GM23338 (cell line): ENCODE measurements around the gene EPHA6. TPM values are rescaled to one million over a fixed set of nuclear protein-coding genes. Genes with fewer than 3 reads are reported as not detected.
A peak's percentile ranks its signal among the peaks of the same experiment; 100 is the strongest.

ENCODE experiments used
- ATAC-seq: fragments of 200-7000 bp; cut with Tn5 transposase; 3 replicates; pipeline ENCODE4 v1.9.1; 2020
- DNase-seq: peaks from one replicate; pipeline ENCODE4 v3.0.0-alpha.2; 2015; ENCODE audit warnings: low spot score
- H2AFZ ChIP-seq: fragments of 200-600 bp; sonication (generic); 2 replicates; pipeline ENCODE4 v1.8.0; 2016; ENCODE audit warnings: antibody characterized with exemption, mild to moderate bottlenecking, moderate library complexity
- H3F3A ChIP-seq: fragments of 200-600 bp; sonication (generic); replicated peaks from 2 replicates; pipeline ENCODE4 v1.8.0; 2017; ENCODE audit warnings: antibody characterized with exemption, mixed run types, low read depth
- H3K27ac ChIP-seq: fragments of 200-600 bp; sonication (generic); 2 replicates; pipeline ENCODE4 v1.6.1; 2016; ENCODE audit warnings: low read depth
- H3K27me3 ChIP-seq: fragments of 200-600 bp; sonication (generic); 2 replicates; pipeline ENCODE4 v1.8.0; 2016; ENCODE audit warnings: mild to moderate bottlenecking, mixed run types, moderate library complexity; ENCODE audit not compliant: insufficient read depth
- H3K36me3 ChIP-seq: fragments of 200-600 bp; sonication (generic); 2 replicates; pipeline ENCODE4 v1.8.0; 2016; ENCODE audit warnings: mild to moderate bottlenecking; ENCODE audit not compliant: insufficient read depth
- H3K4me1 ChIP-seq: fragments of 200-600 bp; sonication (generic); 2 replicates; pipeline ENCODE4 v1.8.0; 2016; ENCODE audit warnings: mild to moderate bottlenecking, moderate library complexity; ENCODE audit not compliant: insufficient read depth
- H3K4me2 ChIP-seq: fragments of 200-600 bp; sonication (generic); 2 replicates; pipeline ENCODE4 v1.7.1; 2017; ENCODE audit warnings: mixed run types
- H3K4me3 ChIP-seq: fragments of 200-600 bp; sonication (generic); 2 replicates; pipeline ENCODE4 v1.6.1; 2016; ENCODE audit warnings: mixed run types
- H3K79me2 ChIP-seq: fragments of 200-600 bp; sonication (generic); replicated peaks from 2 replicates; pipeline ENCODE4 v1.8.0; 2017; ENCODE audit warnings: mild to moderate bottlenecking; ENCODE audit not compliant: insufficient read depth
- H3K9me2 ChIP-seq: fragments of 200-600 bp; sonication (generic); 2 replicates; pipeline ENCODE4 v1.8.0; 2017; ENCODE audit not compliant: insufficient read depth
- H4K20me1 ChIP-seq: fragments of 200-600 bp; sonication (generic); replicated peaks from 2 replicates; pipeline ENCODE4 v1.8.0; 2017; ENCODE audit warnings: mild to moderate bottlenecking; ENCODE audit not compliant: insufficient read depth
- H3K27ac Mint-ChIP-seq: 2 replicates; pipeline ENCODE4 v1.8.0; 2020; ENCODE audit warnings: inconsistent platforms, mild to moderate bottlenecking, moderate library complexity, mixed read lengths
- H3K27me3 Mint-ChIP-seq: 3 replicates; pipeline ENCODE4 v1.8.0; 2022; ENCODE audit warnings: low read depth, mild to moderate bottlenecking, moderate library complexity, mixed read lengths, inconsistent platforms; ENCODE audit not compliant: insufficient read depth, poor library complexity
- H3K36me3 Mint-ChIP-seq: 3 replicates; pipeline ENCODE4 v1.8.0; 2021; ENCODE audit warnings: low read depth, mild to moderate bottlenecking, inconsistent platforms, moderate library complexity, mixed read lengths
- H3K4me1 Mint-ChIP-seq: 3 replicates; pipeline ENCODE4 v1.8.0; 2020; ENCODE audit warnings: mild to moderate bottlenecking, inconsistent platforms, mixed read lengths
- H3K4me3 Mint-ChIP-seq: 3 replicates; pipeline ENCODE4 v1.8.0; 2021; ENCODE audit warnings: moderate library complexity, mild to moderate bottlenecking, inconsistent platforms, mixed read lengths
- H3K9me3 Mint-ChIP-seq: 3 replicates; pipeline ENCODE4 v1.8.0; 2020; ENCODE audit warnings: moderate library complexity, mild to moderate bottlenecking, inconsistent platforms, mixed read lengths
- EZH2 ChIP-seq: fragments of 200-600 bp; sonication (generic); IDR thresholded peaks from one replicate; pipeline ENCODE4 v1.8.0; 2017; ENCODE audit warnings: antibody characterized with exemption, mild to moderate bottlenecking, low read depth; ENCODE audit not compliant: unreplicated experiment
- POLR2AphosphoS5 ChIP-seq: IDR thresholded peaks from 2 replicates; pipeline ENCODE4 v1.6.1; 2016; ENCODE audit warnings: antibody characterized with exemption, low read depth
- STAT1 ChIP-seq: IDR thresholded peaks from one replicate; pipeline ENCODE4 v1.6.1; 2016; ENCODE audit warnings: antibody characterized with exemption; ENCODE audit not compliant: unreplicated experiment
- polyA plus RNA-seq: library from polyadenylated mRNA; unstranded; fragments of >200 nt; fragmentation: Nextera tagmentation; extraction: Ambion mirVana; gene quantifications from 2 replicates; pipeline ENCODE4 v1.2.1, GENCODE V29; 2016
- total RNA-seq: library from RNA; depleted of rRNA; stranded (reverse); fragments of >200 nt; shearing (Covaris generic); gene quantifications from 2 replicates; pipeline ENCODE4 v1.2.3, GENCODE V29; 2014
- TF ChIP-seq, protein P1 (sequence below): fragments of 250-450 bp; sonication (Bioruptor Pico); IDR thresholded peaks from 2 replicates; pipeline ENCODE4 v1.5.0; 2020; ENCODE audit warnings: mild to moderate bottlenecking, moderate library complexity
- TF ChIP-seq, protein P2 (sequence below), 2 experiments: fragments of 200-600 bp in 1 of 2; sonication (generic) in 1 of 2; conservative IDR thresholded peaks; 2 replicates each; pipeline versions ENCODE4 v1.5.1 to v1.6.1; 2016 to 2017; ENCODE audit warnings: antibody characterized with exemption in 2 of 2, low read depth in 2 of 2, mild to moderate bottlenecking in 2 of 2, moderate library complexity in 1 of 2
- TF ChIP-seq, protein P3 (sequence below): IDR thresholded peaks from 2 replicates; pipeline ENCODE4 v1.6.1; 2016; ENCODE audit warnings: antibody characterized with exemption

Gene EPHA6
- total and polyA plus RNA-seq, 2 experiments from 2014 or later = 0.37 to 2.6 TPM

DNA sequence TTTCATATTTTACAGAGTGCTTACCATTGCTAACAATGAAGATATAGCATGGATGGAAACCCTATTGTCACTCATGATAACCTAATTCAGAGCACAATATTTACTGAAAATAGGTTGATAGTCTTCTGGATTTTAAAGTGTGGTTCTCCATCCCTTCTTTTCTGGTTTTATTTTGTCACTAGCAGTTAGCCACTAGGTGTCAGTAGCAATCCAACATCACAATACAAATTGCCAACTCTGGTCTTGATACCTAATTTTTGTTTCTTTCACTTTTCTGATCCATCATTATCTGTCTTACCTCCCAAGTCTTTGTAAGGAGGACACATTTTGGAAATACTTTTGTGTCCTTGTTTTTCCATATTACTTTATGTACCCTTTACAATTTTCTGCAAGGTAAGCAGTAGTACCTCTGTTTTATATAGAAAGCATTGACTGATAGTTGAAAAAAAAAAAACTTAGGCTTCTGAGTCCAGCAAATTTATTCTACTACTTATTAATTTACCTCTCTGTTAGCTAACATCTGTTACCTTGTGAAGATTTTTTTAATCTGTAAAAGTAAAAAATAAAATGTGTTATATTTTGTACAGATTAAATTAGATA lies 979.1 kb downstream of the EPHA6 start (continued):
- TF ChIP-seq, protein P1, sequence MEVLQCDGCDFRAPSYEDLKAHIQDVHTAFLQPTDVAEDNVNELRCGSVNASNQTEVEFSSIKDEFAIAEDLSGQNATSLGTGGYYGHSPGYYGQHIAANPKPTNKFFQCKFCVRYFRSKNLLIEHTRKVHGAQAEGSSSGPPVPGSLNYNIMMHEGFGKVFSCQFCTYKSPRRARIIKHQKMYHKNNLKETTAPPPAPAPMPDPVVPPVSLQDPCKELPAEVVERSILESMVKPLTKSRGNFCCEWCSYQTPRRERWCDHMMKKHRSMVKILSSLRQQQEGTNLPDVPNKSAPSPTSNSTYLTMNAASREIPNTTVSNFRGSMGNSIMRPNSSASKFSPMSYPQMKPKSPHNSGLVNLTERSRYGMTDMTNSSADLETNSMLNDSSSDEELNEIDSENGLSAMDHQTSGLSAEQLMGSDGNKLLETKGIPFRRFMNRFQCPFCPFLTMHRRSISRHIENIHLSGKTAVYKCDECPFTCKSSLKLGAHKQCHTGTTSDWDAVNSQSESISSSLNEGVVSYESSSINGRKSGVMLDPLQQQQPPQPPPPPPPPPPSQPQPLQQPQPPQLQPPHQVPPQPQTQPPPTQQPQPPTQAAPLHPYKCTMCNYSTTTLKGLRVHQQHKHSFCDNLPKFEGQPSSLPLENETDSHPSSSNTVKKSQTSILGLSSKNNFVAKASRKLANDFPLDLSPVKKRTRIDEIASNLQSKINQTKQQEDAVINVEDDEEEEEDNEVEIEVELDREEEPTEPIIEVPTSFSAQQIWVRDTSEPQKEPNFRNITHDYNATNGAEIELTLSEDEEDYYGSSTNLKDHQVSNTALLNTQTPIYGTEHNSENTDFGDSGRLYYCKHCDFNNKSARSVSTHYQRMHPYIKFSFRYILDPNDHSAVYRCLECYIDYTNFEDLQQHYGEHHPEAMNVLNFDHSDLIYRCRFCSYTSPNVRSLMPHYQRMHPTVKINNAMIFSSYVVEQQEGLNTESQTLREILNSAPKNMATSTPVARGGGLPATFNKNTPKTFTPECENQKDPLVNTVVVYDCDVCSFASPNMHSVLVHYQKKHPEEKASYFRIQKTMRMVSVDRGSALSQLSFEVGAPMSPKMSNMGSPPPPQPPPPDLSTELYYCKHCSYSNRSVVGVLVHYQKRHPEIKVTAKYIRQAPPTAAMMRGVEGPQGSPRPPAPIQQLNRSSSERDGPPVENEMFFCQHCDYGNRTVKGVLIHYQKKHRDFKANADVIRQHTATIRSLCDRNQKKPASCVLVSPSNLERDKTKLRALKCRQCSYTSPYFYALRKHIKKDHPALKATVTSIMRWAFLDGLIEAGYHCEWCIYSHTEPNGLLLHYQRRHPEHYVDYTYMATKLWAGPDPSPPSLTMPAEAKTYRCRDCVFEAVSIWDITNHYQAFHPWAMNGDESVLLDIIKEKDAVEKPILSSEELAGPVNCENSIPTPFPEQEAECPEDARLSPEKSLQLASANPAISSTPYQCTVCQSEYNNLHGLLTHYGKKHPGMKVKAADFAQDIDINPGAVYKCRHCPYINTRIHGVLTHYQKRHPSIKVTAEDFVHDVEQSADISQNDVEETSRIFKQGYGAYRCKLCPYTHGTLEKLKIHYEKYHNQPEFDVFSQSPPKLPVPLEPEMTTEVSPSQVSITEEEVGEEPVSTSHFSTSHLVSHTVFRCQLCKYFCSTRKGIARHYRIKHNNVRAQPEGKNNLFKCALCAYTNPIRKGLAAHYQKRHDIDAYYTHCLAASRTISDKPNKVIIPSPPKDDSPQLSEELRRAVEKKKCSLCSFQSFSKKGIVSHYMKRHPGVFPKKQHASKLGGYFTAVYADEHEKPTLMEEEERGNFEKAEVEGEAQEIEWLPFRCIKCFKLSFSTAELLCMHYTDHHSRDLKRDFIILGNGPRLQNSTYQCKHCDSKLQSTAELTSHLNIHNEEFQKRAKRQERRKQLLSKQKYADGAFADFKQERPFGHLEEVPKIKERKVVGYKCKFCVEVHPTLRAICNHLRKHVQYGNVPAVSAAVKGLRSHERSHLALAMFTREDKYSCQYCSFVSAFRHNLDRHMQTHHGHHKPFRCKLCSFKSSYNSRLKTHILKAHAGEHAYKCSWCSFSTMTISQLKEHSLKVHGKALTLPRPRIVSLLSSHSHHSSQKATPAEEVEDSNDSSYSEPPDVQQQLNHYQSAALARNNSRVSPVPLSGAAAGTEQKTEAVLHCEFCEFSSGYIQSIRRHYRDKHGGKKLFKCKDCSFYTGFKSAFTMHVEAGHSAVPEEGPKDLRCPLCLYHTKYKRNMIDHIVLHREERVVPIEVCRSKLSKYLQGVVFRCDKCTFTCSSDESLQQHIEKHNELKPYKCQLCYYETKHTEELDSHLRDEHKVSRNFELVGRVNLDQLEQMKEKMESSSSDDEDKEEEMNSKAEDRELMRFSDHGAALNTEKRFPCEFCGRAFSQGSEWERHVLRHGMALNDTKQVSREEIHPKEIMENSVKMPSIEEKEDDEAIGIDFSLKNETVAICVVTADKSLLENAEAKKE (CRISPR knock-in tag) = no peak
- TF ChIP-seq EZH2 = no peak
- TF ChIP-seq, protein P2, sequence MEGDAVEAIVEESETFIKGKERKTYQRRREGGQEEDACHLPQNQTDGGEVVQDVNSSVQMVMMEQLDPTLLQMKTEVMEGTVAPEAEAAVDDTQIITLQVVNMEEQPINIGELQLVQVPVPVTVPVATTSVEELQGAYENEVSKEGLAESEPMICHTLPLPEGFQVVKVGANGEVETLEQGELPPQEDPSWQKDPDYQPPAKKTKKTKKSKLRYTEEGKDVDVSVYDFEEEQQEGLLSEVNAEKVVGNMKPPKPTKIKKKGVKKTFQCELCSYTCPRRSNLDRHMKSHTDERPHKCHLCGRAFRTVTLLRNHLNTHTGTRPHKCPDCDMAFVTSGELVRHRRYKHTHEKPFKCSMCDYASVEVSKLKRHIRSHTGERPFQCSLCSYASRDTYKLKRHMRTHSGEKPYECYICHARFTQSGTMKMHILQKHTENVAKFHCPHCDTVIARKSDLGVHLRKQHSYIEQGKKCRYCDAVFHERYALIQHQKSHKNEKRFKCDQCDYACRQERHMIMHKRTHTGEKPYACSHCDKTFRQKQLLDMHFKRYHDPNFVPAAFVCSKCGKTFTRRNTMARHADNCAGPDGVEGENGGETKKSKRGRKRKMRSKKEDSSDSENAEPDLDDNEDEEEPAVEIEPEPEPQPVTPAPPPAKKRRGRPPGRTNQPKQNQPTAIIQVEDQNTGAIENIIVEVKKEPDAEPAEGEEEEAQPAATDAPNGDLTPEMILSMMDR (conservative IDR thresholded peaks at IDR 0.05; ENCODE audit: low read depth in 2 of 2) = peak; percentile 79 to 92
- TF ChIP-seq, protein P3, sequence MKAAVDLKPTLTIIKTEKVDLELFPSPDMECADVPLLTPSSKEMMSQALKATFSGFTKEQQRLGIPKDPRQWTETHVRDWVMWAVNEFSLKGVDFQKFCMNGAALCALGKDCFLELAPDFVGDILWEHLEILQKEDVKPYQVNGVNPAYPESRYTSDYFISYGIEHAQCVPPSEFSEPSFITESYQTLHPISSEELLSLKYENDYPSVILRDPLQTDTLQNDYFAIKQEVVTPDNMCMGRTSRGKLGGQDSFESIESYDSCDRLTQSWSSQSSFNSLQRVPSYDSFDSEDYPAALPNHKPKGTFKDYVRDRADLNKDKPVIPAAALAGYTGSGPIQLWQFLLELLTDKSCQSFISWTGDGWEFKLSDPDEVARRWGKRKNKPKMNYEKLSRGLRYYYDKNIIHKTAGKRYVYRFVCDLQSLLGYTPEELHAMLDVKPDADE = no peak

DNA sequence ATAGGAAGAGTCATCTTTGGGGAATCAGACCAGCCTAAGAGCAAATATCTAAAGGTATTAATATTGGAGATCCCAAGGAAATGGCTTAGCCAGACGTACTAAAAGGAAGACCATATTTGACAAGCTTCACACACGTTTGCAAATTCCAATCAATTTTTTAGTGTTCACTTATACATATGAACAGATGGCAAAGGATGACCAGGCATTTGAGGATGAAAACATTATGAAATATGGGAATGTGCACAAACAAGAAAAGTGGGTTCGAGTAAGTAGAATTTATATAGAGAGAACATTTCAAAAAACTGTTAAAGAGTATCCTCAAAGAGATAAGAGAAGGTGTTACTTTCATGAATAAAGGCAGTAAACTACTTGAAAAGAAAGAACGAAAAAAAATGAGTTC lies 981.6 kb downstream of the EPHA6 start:
- H3K9me2 ChIP-seq = no peaks in the 10 kb centered on the region
- no peak for DNase-seq
- H3K79me2 ChIP-seq = no peaks in the 10 kb centered on the region
- no peak overlapping the region for H3K4me3 ChIP-seq
- no peaks in the 10 kb centered on the region for H3K4me1 ChIP-seq
- H3K27ac Mint-ChIP-seq = no peak overlapping the region
- H3F3A ChIP-seq = no peaks in the 10 kb centered on the region
- H3K27me3 Mint-ChIP-seq = no peaks in the 10 kb centered on the region
- no peaks in the 10 kb centered on the region for H3K27me3 ChIP-seq
- no peak overlapping the region for H2AFZ ChIP-seq
- H3K36me3 ChIP-seq = no peaks in the 10 kb centered on the region
- H3K4me2 ChIP-seq = no peak overlapping the region
- no peaks in the 10 kb centered on the region for H4K20me1 ChIP-seq
- H3K27ac ChIP-seq = no peak overlapping the region
- H3K36me3 Mint-ChIP-seq = no peaks in the 10 kb centered on the region; the same call in 2 of the 3 replicates
- ATAC-seq = no peak
- no peaks in the 10 kb centered on the region for H3K4me1 Mint-ChIP-seq
- no peaks in the 10 kb centered on the region for H3K9me3 Mint-ChIP-seq
- H3K4me3 Mint-ChIP-seq = no peak overlapping the region
- TF ChIP-seq STAT1 = no peak
- TF ChIP-seq, protein P1 (CRISPR knock-in tag) = no peak
- no peak for TF ChIP-seq POLR2AphosphoS5
